GM21737 (cell line): ENCODE data around the gene ABHD6.
"Not testable (repeated sequence)": the region's sequence is repeated elsewhere in the genome, so short reads cannot be mapped to it uniquely, and the experiment has no call there.

ENCODE experiments used
- ATAC-seq: cut with Tn5 transposase; IDR thresholded peaks from one replicate; pipeline ENCODE4 v1.9.1; 2021; ENCODE audit warnings: mild to moderate bottlenecking, moderate library complexity; ENCODE audit not compliant: unreplicated experiment

ABHD6 gene

DNA sequence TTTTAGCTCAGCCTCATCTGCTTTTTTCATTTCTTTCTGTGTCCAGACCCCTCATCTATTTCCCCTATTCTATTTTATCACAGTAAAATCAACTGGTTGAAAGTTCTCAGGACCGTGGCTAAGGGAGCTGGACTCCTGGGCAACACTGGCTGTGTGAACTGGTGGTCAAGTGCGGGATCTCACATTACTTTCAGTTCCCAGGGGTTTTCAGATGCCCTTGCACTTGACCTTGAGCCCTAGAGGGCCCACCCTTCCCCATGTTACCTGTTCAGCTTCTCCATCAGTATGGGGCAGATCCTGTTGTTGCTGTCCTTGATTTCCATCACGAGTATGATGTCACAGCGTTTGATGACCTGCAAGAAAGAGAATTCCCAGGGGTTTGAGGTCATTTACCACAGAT lies 29.6 kb upstream of the ABHD6 start:
- no peak for ATAC-seq

DNA sequence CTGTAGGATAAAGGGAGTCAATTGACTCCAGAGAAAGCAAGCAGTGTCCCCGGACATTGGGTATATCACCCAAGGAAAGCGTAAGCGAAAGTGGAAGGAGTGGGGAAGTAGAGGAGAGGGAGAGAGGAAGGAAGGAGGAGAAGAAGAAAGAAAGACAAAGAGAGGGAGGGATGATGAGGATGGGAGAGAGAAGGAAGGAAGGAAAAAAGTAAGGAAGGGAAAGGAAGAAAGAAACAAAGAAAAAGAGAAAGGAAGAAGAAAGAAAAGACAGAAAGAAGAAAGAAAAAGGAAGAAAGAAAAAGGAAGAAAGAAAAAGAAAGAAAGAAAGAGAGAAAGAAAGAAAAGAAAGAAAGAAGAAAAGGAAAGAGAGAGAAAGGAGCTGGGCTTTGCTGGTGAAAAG lies 27.7 kb upstream of the ABHD6 start:
- ATAC-seq, result no peak

DNA sequence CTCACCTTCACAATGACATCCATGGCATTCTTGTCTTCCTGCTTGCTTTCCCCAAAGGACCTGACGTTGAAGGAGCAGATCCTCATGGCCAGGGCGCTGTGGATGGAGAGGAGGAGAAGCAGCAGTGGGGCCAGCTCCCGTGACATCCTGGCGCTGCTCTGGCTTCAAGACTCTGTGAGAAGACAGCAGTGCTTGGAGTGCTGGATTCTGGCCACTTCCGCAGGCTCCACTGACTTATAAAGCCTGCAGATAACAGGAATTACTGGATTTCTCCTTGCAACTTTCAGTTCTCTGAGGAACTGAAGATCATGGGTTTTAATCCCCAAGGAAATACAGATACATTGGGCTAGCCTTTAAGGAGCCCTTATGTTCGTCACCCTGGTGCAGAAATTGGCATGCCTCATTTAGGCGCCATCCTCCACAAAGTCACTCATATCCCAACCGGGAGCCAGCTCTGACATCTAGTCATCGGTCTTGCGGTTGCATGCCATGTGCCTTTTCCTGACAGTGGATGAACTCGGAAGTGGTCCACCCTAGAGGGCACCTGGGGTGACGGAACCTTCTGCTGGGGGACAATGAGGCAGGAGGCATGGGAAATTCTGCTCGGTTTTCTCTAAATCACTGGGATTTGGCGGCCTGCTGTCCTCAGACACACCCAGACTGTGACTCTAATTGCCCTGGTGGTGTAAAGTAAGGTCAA lies 26.7 kb upstream of the ABHD6 start, which contains the start of gene DNASE1L3:
TSS of gene DNASE1L3 (minus strand) at position 212 of the 700 bp plus-strand sequence. CDS start at position 146, 66 bp downstream.
- no peak for ATAC-seq

DNA sequence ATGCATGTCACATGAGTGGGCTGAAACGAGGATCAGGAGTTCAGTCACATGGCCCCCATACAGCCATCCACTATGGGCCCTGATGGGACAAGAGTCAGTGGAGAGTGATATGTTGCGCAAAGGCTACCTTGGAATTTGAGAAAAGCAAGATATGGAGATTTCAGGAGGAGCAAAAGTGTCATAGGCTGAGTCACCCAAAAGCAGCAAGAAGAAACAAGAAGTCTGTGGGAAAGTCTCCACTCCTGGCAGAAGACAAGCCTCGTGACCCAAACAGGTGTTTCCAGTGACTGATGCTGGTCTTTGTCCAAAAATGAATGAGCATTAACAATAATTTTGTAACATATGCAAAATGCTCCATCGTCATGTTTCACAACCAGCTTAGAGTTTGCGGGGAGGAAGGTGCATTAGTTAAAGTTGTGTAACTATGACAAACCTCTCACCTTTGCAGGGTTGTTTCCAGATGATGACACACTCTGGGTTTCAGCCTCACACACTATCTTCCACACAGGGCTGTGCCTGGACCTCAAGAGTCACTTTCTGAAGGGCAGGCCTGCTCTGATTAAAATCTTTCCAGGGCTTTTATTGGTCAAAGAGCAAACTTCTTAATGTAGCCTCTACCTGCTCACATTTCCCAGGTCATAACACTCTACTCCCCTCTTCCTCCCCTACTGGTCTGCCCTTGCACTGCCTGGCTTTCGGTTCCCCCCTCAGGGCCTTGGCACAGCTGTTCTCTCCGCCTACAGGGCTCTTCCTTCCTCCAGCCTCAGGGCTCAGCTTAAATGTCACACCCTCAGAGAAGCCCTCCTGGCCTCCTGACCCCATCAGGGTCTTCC lies 22.9 kb upstream of the ABHD6 start:
- peak; percentile 77 for ATAC-seq

DNA sequence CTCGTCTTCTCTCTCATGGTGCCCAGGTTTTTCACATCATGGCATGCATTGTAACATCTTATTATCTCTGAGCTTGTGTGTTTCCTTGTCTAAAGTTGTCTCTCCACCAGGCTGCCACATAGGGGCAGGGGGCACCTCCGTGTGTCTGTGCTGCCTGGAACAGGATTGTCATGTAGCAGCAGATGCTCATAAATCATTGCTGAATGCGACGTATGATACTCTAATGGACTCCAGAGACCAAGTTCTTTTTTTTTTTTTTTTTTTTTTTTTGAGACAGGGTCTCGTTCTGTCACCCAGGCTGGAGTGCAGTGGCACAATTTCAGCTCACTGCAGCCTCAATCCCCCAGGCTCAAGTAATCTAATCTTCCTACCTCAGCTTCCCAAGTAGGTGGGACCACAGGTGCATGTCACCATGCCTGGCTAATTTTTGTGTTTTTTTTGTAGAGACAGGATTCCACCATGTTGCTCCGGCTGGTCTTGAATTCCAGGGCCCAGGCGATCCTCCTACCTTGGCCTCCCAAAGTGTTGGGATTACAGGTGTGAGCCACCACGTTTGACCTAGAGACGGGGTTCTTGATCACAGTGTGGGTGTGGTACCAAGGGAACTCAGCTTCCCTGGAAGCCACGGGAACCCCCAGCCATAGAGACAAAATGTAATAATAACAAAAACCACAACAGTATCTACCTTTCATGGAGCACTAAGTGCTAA lies 22.1 kb upstream of the ABHD6 start:
- ATAC-seq, result no peak

DNA sequence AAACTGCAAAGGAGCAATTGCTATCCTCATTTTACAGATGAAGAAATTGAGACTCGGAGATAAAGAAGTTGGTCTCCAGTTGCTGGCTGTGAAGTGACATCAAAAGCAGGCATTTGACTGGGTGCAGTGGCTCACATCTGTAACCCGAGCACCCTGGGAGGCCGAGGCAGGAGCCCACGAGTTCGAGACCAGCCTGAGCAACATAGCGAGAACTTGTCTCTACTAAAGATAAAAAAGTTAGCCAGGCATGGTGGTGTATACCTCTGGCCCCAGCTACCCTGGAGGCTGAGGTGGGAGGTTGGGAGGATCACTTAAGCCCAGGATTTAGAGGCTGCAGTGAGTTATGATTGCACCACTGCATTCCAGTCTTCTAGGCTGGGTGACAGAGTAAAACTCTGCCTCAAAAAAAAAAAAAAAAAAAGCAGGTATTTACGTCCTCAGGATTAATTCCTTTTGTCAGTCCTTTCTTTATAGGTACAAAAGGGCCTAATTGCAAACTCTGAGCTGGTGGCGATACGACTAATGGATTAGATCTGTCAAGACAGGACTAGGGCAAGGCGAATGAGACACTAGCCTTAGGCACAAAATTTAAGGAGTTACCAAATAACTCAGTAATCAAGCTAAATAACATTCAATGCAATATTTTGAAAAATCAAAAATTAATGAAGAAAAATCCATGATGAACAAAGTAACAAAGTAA lies 20.9 kb upstream of the ABHD6 start:
- no peak for ATAC-seq

DNA sequence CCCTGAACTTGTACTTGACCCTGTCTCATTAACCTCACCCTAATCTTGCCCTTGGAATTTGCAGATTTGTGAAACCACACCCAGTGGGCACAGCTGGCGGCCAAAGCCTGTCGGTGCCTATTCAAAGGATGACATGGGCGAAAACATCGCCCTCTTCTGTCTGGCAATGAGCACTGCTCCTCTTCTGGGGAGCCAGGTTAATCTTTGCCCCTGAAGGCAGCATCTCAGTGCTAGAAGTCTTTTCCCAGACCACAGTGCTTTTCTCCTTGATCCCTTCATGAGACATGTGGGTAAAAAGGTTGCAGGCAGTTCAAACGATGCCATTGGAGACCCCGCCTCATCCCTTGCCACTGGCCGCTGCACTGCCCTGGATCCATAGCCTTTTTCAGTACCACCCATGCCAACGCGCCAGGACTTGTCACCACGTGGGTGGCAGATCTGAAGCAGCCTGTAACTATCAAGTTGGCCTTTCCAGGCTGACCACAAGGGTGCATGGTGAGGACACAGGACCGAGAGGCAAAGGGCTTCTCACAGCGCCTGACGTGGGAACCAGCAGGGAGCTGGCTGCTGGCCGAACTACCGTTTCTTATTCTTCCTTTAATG lies 20.3 kb upstream of the ABHD6 start:
- ATAC-seq, result peak; percentile 36

DNA sequence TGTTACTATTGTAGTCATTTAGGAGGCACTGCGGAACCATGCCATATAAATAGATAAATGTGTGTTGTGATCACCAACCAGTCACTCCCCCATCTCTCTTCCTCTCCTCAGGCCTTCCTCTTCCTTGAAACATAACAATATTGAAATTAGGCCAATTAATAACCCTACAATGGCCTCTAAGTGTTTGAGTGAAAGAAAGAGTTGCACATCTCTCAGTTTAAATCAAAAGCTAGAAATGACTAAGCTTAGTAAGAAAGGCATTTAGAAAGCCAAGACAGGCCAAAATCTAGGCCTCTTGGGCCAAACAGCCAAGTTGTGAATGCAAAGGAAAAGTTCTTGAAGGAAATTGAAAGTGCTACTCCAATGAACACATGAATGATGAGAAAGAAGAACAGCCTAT lies 18.7 kb upstream of the ABHD6 start:
- no peak for ATAC-seq

DNA sequence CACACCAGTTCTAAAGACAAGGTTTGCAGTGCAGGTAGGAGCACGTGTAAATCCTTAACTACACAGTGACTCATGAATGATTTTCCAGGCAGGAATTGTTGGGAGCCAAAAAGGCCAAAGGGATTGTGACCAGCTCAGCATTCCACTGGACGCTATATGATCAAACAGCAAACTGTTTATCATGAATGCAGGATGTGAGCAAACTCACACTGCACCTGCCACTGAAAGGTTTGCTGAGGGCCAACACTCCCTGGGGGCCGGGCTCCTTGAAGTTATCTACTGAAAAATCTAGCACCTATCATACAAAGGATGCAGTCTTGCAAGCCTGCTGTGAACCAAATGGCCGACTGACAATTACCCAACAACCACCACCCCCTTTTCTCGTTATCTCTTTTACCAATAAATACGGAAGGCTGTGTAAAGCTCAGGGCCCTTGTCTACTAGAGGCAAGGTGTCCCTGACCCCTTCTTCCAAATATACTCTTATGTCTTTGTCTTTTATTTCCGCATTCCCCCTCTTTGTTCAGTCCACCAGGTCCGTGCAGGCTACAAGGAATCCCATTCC lies 15.3 kb upstream of the ABHD6 start:
- ATAC-seq, result no peak

DNA sequence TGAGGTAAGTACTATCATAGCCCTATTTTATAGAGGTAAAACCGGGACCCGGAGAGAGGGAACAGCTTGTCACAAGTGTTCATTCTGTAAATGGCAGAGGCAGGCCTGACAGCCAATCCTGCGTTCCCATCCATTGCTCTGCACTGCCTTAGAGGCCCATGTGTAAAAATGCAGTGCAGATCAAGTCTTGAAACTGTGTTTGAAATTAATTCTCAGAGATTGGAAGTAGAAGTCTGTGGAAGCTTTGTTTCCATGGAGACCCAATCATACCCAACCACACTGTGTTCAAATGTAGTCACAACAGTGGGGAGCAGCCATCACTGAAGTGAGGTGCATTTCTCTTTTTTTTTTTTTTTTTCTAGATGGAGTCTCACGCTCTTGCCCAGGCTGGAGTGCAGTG lies 13.7 kb upstream of the ABHD6 start:
- no peak for ATAC-seq

DNA sequence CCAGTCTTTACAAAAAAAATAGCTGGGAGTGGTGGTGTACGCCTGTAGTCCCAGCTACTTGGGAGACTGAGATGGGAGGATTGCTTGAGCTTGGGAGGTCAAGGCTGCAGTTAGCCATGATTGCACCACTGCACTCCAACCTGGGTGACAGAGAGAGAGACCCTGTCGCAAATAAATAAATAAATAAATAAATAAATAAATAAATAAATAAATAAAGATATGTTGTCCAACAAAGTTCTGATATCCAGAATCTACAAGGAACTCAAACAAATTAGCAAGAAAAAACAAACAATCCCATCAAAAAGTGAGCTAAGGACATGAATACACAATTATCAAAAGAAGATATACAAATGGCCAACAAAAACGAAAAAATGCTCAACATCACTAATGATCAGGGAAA lies 9.7 kb upstream of the ABHD6 start:
- not testable (repeated sequence) for ATAC-seq

DNA sequence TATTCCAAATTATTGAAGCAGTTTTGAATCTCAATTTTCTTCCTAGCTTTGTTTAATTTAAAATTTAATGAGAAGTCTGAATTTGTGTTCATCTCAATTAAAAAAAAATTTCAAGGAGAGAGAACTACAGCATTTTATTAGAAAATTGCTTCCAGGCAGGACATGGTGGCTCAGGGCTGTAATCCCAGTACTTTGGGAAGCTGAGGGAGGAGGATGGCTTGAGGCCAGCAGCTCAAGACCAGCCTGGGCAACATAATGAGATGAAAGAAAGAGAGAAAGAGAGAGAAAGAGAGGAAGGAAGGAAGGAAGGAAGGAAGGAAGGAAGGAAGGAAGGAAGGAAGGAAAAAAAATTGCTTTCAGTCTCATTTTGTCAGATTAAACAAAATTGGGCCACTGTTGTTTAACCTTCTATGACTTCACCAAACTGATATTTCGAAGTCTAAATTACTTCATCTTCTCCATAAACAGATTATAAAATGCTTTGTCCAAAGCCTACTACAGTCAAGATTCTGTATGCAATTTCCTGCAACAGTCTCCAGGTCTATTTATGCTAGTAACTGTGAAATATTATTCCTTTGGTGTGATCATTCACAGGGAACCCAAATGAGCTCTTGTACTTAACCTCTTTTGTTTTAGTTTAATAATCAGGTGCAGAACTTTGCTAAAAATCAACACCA lies 6.6 kb upstream of the ABHD6 start:
- ATAC-seq, result no peak

DNA sequence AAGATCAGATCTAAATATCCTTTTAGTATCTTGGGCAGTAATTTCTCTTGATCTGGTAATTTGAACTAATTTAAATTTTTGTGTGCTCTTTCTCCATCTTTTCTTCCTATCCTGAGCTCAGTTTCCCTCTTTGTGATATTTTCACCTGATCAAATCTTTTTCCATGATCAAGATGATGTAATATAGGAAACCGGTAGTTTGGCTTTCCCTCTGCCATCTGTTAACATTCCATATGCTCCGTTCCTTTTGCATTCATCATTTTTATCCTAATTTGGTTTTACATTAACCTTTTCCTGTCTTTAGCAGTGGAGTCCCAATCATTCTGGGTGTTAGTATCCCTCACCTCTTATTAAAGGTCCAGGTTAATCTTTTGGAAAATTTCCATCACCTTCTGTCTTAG lies 5.9 kb upstream of the ABHD6 start:
- no peak for ATAC-seq

DNA sequence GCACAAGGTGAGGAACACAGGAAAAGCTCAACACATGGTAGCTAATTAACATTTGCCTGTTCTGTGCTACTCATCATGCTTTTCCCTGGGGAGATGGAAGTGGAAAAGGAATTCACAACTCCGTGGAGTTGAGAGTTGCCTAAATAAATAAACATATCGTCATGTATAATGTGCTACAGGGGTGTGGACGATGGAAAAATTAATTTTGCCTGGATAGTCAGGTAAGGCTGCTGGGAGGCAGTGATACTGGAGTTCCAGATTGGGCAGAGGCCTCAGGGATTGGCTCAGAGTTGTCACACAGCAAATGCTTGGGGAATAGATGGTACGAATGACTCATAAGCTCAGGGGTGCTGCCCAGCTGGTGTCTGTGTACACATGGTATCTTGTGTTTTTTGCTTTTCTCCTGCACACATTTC lies 3.1 kb upstream of the ABHD6 start:
- ATAC-seq, result no peak

DNA sequence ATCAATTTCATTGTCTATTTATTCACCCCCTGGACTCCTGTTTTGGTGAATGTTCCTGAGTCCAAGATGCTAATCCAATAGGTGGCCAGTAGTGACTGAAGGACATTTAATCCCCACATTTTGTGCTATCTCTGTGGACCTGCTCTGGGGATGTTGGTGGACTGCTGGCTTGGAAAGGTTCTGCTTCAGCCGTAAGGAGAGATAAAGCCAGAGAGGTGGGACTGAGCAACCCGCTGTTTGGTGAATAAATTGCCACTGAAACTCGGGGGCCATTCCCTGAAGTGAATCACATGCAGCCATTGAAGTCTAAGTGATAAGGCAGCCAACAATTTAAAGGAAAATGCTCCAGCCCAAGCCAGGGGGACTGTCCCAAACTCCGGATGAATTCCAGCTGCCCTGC lies 1.6 kb upstream of the ABHD6 start:
- ATAC-seq, result no peak

DNA sequence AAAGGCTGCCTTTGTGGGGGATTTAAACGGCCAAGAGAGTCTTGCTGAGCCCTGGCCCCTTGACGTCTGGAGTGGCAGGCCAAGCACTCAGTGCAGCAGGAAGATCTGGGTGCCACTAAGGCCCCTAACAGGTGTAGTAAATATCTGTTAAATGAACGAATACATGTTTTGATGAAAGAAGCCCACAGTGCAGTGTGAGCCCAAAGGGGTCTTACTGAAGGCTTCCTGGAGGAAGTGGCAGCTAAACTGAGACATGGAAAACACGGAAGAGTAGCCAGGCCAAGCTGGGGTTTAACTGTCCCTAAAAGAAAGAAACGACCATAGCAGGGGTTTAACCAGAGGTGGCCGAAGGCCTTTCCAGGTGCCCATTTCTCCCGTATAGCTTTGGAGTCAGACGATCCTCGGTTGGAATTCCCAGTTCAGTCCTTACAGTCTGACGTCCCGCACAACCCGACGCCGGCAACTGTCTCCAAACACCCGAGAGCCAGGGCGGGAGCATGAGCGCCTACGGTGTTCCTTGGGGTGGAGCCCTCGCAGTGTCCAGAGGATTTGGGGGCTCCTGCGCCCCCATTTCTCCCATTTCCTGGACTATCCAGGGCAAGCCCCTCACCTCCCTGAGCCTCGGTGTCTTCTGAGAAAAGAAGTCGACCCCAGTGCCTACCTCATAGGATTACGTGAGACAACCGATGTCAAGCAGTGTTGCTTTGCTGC lies 910 bp upstream of the ABHD6 start:
- no peak for ATAC-seq

DNA sequence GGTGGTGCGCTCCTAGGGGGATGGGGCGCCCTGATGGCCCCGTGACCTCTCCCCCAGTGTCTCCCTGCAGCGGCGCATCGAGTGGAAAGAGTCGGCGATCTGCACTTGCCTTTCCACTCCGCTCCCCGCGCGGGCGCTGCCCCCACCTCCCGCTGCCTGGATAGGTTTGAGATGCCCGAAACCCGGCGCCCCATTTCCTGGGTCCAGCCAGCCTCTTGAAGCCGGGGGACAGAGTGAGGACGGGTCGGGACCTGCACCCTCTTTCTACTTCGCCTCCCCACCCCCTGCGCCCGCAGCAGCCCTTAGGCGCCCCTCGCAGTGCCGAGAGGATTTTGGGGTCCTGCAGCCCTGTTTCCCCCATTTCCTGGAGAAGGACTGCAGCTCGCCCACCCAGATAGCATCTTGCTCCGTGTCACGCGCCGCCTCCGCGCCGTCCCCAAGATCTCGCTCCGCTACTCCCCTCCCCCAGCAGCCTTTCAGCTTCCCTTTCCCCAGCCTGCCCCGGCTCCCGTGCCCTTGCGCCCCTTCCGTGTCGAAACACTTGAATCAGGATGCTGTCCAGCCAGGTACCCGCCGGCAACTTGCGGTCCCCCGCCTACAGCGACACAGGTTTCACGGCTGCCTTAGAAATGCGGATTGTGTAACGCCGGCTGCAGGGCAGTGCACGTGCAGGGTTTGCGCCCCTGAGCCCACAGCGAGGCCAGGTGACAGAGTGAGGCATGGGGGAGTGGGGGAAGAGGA lies 519 bp downstream of the ABHD6 start:
- ATAC-seq, result peak; percentile 28

DNA sequence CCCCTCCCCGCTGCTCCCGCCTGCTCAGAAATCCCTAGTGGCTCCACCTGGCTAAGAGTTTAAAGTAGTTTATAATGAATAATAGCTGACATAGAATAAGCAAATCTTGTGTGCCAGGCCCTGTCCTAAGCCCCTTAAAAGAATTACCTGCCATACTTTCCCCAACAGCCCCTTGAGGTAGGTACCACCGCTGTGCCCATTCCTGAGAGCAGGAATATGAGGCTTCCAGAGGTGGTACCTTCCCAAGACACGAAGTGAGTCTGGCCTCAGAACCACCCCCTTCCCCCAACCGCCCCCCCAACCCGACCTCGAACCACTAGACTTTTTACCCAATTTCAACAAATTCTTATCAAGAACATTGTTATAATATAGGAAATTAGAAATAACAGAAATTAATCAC lies 1.2 kb downstream of the ABHD6 start:
- no peak for ATAC-seq
